Stimulated activated naive CD8-positive, alpha-beta T cell treated with anti-CD3 and anti-CD28 coated beads, Interleukin-15, Interleukin-2, amounts not matched to agents 100 ng/mL and 50 ng/mL, for 24 hours (primary cell): ENCODE measurements around the gene TP53RK.

Experiments used
- H3K27ac Mint-ChIP-seq: one replicate; pipeline ENCODE4 v1.8.0; 2021; ENCODE audit warnings: mild to moderate bottlenecking, mixed read lengths
- H3K27me3 Mint-ChIP-seq: one replicate; pipeline ENCODE4 v1.8.0; 2021; ENCODE audit warnings: mixed read lengths
- H3K36me3 Mint-ChIP-seq: one replicate; pipeline ENCODE4 v1.8.0; 2021; ENCODE audit warnings: low read depth, mixed read lengths
- H3K4me1 Mint-ChIP-seq: one replicate; pipeline ENCODE4 v1.8.0; 2021; ENCODE audit warnings: low read depth, mixed read lengths
- H3K4me3 Mint-ChIP-seq: one replicate; pipeline ENCODE4 v1.8.0; 2021; ENCODE audit warnings: mild to moderate bottlenecking, mixed read lengths
- H3K9me3 Mint-ChIP-seq: one replicate; pipeline ENCODE4 v1.8.0; 2021; ENCODE audit warnings: mixed read lengths

TP53RK gene

GRCh38 chr20:46666306-46666705 is 22.9 kb downstream of the TP53RK start:
- peaks cover 10% of the 10 kb centered on the region for H3K9me3 Mint-ChIP-seq
- H3K4me3 Mint-ChIP-seq = no peak overlapping the region
- peaks cover 8% of the 10 kb centered on the region for H3K36me3 Mint-ChIP-seq
- no peaks in the 10 kb centered on the region for H3K4me1 Mint-ChIP-seq
- H3K27me3 Mint-ChIP-seq = no peaks in the 10 kb centered on the region
- H3K27ac Mint-ChIP-seq = no peak overlapping the region

DNA sequence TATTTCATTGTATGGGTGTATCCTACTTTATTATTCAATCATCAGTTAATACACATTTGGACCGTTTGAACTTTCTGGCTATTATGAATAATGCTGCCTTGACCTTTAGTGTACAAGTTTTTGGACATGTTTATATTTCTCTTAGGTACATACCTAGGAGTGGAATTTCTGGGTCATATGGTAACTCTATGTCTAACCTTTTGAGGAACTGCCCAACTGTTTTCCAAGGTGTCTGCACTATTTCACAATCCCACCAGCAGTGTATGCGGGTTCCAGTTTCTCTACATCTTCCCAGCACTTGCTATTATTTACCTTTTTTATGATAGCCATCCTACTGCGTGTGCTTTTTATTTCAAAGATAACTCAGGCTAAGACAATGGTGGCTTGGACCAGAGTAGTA is 23.6 kb downstream of the TP53RK start:
- H3K27me3 Mint-ChIP-seq = no peaks in the 10 kb centered on the region
- H3K36me3 Mint-ChIP-seq = peaks cover 6% of the 10 kb centered on the region
- H3K9me3 Mint-ChIP-seq = peaks cover 5% of the 10 kb centered on the region
- no peaks in the 10 kb centered on the region for H3K4me1 Mint-ChIP-seq
- H3K27ac Mint-ChIP-seq = no peak overlapping the region
- no peak overlapping the region for H3K4me3 Mint-ChIP-seq

DNA sequence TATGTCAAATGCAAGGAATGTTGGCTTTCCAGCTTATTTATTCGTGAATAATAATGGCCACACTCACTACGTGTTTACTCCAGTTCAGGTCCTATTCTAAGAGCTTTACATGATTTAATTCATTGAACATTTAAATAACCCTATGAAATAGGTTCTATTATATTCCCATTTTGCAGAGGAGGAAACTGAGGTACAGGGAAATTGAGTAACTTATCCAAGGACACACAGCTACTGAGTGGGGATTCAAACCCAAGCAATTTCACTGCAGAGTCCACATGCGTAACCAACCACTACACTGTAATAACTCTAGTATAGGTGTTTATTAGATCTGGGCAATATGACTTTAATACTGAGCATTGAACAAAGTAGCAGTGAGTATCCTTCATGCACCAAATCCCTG is 25.7 kb downstream of the TP53RK start:
- Mint-ChIP-seq H3K27me3 (no peaks in the 10 kb centered on the region), H3K4me1 (no peaks in the 10 kb centered on the region), H3K4me3 (no peak overlapping the region), H3K27ac (no peak overlapping the region), H3K36me3 (no peaks in the 10 kb centered on the region), H3K9me3 (no peaks in the 10 kb centered on the region)

GRCh38 chr20:46661659-46662058 is 27.6 kb downstream of the TP53RK start:
- Mint-ChIP-seq H3K36me3 (no peaks in the 10 kb centered on the region), H3K27ac (no peak overlapping the region), H3K4me1 (no peaks in the 10 kb centered on the region), H3K9me3 (no peaks in the 10 kb centered on the region), H3K27me3 (no peaks in the 10 kb centered on the region), H3K4me3 (no peak overlapping the region)

GRCh38 chr20:46660487-46660886 is 28.8 kb downstream of the TP53RK start:
- Mint-ChIP-seq H3K36me3 (no peaks in the 10 kb centered on the region), H3K4me3 (no peak overlapping the region), H3K27ac (no peak overlapping the region), H3K4me1 (no peaks in the 10 kb centered on the region), H3K27me3 (no peaks in the 10 kb centered on the region), H3K9me3 (no peaks in the 10 kb centered on the region)

- H3K4me1 Mint-ChIP-seq = no peaks in the 10 kb centered on the region
- H3K36me3 Mint-ChIP-seq = no peaks in the 10 kb centered on the region
- H3K27me3 Mint-ChIP-seq = peaks cover 13% of the 10 kb centered on the region
- H3K27ac Mint-ChIP-seq = no peak overlapping the region
- H3K4me3 Mint-ChIP-seq = no peak overlapping the region
- H3K9me3 Mint-ChIP-seq = no peaks in the 10 kb centered on the region
Measured at GRCh38 chr20:46657618-46658017, 31.6 kb downstream of the TP53RK start.

GRCh38 chr20:46657137-46657536 is 32.1 kb downstream of the TP53RK start:
- H3K27ac Mint-ChIP-seq = no peak overlapping the region
- no peaks in the 10 kb centered on the region for H3K4me1 Mint-ChIP-seq
- no peaks in the 10 kb centered on the region for H3K9me3 Mint-ChIP-seq
- no peaks in the 10 kb centered on the region for H3K36me3 Mint-ChIP-seq
- H3K4me3 Mint-ChIP-seq = no peak overlapping the region
- peaks cover 15% of the 10 kb centered on the region for H3K27me3 Mint-ChIP-seq

DNA sequence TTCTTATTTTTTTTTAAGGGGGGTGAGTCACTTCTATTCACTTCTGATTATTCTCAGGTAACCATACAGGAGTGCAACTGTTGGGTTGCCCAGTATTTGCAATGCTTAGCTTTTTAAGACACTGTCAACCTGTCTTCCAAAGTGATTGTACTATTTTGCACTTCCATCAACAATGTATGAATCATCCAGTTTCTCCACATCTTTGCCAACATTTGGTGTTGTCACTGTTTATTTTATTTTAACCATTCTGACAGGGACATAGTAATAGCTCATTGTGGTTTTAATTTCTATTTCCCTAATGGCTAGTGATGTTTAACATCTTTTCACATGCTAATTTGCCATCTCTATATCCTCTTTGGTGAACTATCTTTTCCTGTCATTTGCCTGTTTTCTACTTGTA is 36.5 kb downstream of the TP53RK start:
- Mint-ChIP-seq H3K27ac (no peak overlapping the region), H3K36me3 (no peaks in the 10 kb centered on the region), H3K4me3 (no peak overlapping the region), H3K4me1 (no peaks in the 10 kb centered on the region), H3K9me3 (peaks cover 3% of the 10 kb centered on the region), H3K27me3 (peaks cover 44% of the 10 kb centered on the region)

DNA sequence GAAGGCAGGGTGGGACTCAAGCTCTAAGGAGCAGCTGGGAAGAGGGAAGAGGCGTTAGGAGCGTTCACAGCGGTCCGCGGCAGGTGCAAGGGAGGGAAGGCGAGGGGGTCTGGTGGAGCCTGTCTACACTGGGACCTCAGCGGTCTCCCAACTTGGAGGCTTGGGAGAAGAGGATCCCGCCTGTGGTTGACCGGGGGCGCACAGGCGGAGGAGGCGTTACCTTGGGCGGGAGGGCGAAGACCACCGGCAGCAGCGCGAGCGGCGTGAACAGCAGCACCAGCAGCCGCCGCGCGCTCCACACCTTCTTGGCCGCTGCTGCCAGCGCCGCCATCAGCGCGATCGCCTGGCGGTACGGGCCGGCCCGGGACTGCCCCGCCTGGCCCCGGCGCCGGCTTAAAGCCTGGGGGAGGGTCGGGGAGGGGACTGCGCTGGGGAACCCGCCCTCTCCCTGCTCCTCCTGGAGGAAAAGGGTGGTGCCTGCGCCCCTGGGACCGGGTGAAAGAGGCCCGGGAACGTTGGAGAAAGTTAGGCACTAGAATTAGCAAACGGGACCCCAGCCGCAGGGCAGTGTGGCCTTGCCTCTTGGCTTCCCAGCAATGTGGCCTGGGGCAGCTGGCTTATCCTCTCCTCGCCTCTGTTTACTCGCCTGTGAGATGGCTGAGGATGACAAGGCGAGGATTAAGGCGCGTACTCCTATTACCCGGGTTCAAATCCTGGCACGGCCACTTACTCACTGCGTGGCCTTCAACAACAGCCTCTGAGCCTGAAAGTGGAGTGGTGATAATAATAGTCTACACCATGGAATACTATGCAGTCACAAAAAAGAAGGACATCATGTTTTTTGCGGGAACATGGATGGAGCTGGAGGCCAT is 37.9 kb downstream of the TP53RK start, which contains the start of gene SLC13A3:
SLC13A3 (minus strand) TSS at position 369 of the 872 bp plus-strand sequence; CDS start at position 331, 38 bp downstream.
- no peak within 1 kb of the TSS for H3K27ac Mint-ChIP-seq
- no peaks in the 10 kb centered on the region for H3K4me1 Mint-ChIP-seq
- no peak within 1 kb of the TSS for H3K4me3 Mint-ChIP-seq
- no peaks in the 10 kb centered on the region for H3K36me3 Mint-ChIP-seq
- H3K27me3 Mint-ChIP-seq = peaks cover 44% of the 10 kb centered on the region
- peaks cover 3% of the 10 kb centered on the region for H3K9me3 Mint-ChIP-seq

- H3K36me3 Mint-ChIP-seq = no peaks in the 10 kb centered on the region
- peaks cover 44% of the 10 kb centered on the region for H3K27me3 Mint-ChIP-seq
- no peaks in the 10 kb centered on the region for H3K4me1 Mint-ChIP-seq
- H3K9me3 Mint-ChIP-seq = peaks cover 3% of the 10 kb centered on the region
- no peak overlapping the region for H3K27ac Mint-ChIP-seq
- H3K4me3 Mint-ChIP-seq = no peak overlapping the region
Measured at GRCh38 chr20:46650575-46651090, 38.6 kb downstream of the TP53RK start.

DNA sequence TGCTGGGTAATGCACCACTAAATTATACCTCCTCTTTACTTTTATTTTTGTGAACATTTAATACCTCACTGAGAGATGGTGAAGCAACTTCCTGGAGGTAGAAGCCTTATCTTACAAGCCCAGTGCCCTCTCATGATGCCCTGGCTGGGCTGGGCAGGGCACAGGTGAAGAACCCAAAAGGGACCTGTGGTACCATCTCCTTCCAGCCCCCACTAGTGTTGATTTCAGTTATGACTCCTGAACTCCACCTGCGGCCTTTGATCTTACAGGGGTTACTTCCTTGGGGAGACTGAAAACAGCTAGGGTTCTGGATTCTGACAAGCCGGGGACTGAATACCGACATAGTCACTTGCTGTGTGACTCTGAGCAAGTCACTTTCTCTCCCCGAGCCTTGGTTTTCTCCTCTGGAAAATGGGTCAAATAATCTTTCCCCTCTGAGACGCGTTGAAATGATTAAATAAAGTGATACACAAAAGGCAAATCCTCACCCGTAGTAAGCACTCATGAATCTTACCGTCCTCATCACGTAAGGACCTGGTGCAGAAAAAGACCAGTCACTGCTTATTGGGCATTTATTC is 39.2 kb downstream of the TP53RK start:
- H3K27ac Mint-ChIP-seq = no peak overlapping the region
- peaks cover 44% of the 10 kb centered on the region for H3K27me3 Mint-ChIP-seq
- H3K9me3 Mint-ChIP-seq = peaks cover 3% of the 10 kb centered on the region
- no peaks in the 10 kb centered on the region for H3K36me3 Mint-ChIP-seq
- H3K4me1 Mint-ChIP-seq = no peaks in the 10 kb centered on the region
- no peak overlapping the region for H3K4me3 Mint-ChIP-seq

- Mint-ChIP-seq H3K27ac (no peak overlapping the region), H3K36me3 (no peaks in the 10 kb centered on the region), H3K9me3 (peaks cover 3% of the 10 kb centered on the region), H3K27me3 (peaks cover 44% of the 10 kb centered on the region), H3K4me3 (no peak overlapping the region), H3K4me1 (no peaks in the 10 kb centered on the region)
Measured at GRCh38 chr20:46649650-46649949, 39.6 kb downstream of the TP53RK start.

- peaks cover 42% of the 10 kb centered on the region for H3K27me3 Mint-ChIP-seq
- peaks cover 3% of the 10 kb centered on the region for H3K9me3 Mint-ChIP-seq
- no peak overlapping the region for H3K27ac Mint-ChIP-seq
- H3K36me3 Mint-ChIP-seq = no peaks in the 10 kb centered on the region
- no peaks in the 10 kb centered on the region for H3K4me1 Mint-ChIP-seq
- no peak overlapping the region for H3K4me3 Mint-ChIP-seq
Measured at GRCh38 chr20:46648903-46649649, 40.2 kb downstream of the TP53RK start.

GRCh38 chr20:46647469-46647868 is 41.8 kb downstream of the TP53RK start:
- peaks cover 3% of the 10 kb centered on the region for H3K9me3 Mint-ChIP-seq
- no peaks in the 10 kb centered on the region for H3K36me3 Mint-ChIP-seq
- no peak overlapping the region for H3K4me3 Mint-ChIP-seq
- H3K4me1 Mint-ChIP-seq = no peaks in the 10 kb centered on the region
- no peak overlapping the region for H3K27ac Mint-ChIP-seq
- H3K27me3 Mint-ChIP-seq = peaks cover 30% of the 10 kb centered on the region
